UCSD-AML1 (cell line): ENCODE measurements around the gene ANKS1A.

Experiments
- DNase-seq: peaks from one replicate; lab custom pipeline; 2025; ENCODE audit not compliant: unreplicated experiment; lab: John Stamatoyannopoulos, UW

The ANKS1A gene

DNA sequence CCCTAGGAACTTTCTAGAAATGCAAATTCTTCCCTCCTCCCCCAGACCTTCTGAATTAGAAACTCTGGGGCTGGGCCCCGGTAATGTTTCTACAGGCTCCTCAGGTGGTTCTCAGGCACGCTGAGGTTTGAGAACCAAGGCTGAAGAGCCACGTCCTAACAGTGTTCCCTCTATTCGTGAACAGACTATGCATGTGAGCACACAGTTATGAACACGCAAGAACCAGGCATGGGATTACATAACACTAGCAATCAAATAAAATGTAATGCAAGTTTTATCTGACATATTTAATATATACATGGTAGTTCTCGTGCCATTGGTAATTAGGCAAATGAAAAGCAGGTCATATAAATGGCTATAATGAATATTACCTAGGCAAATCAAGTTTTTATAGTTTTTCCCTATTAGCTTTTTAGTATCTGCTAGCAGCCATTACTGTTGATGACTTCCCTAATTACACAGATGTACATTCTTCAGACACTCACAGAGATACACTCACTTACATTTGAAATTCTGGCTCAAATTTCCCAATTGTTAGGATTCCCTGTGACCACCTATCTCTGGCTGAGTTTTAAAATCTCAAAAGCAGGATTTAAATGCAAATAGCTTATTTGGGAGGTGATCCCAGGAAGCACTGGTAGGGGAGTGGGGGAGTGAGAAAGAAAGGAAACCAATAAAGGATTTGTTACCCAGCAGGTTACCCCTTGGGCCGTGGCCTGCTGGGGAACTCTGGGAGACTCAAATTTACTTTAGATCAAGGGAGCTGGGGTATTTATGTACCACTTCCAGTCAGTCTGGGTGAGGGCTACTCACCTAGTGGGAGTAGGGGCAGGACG is 148.0 kb downstream of the ANKS1A start:
- no peak for DNase-seq

DNA sequence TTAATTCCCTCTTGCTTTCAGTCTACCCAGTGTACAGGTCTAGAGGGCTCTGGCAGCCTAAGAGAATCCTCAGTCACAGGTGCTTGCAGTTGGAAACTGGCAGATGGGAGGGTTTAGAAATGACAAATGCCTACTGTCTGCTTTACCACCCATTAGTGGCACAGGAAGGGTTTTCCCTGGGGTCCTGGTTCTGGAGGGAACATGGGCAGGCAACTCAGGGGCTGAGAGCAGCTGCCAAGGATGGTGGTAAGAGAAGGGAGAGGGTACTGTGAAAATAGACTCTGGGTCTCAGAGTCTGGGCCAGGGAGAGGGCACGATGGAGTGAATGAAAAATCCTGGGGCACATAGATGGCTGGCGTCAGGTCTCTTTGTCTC is 148.6 kb downstream of the ANKS1A start:
- DNase-seq, result no peak

DNA sequence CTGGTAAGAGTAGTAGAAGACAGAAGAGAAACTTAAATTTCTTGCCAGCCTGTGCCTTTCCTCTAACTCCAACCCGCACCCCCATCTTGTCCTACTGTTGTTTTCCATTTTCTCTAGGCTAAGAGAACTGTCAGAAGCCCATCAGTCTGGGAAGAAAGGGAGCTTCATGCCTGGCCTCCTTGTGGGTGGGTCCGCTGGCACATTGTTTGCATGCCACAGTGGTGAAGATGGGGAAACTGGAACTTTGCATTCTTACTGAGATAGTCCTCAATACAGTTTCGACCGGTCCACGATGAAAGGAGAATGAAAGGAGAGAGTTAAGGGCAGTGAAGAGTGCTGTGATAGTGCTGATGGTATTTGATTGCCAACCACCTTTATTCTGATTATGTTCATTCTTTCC is 149.0 kb downstream of the ANKS1A start:
- DNase-seq, result no peak

DNA sequence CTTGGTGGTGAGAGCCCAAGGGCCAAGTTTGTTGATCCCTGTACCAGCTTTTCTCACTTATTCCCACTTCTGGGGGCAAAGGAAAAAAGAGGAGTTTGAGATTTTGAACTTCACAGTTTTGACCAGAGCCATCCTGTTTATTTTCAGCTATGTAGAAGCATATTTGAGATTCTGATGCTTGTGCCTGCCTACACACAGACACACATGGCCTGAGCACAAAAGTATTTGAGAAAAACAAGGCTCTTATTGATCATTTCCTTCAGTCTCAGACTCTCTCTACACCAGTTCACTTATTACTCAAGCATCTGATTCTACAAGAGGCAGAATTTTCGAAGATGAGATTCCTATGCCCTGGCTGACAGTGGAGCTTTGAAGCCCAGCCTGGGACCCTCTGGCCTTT is 151.3 kb downstream of the ANKS1A start:
- no peak for DNase-seq

DNA sequence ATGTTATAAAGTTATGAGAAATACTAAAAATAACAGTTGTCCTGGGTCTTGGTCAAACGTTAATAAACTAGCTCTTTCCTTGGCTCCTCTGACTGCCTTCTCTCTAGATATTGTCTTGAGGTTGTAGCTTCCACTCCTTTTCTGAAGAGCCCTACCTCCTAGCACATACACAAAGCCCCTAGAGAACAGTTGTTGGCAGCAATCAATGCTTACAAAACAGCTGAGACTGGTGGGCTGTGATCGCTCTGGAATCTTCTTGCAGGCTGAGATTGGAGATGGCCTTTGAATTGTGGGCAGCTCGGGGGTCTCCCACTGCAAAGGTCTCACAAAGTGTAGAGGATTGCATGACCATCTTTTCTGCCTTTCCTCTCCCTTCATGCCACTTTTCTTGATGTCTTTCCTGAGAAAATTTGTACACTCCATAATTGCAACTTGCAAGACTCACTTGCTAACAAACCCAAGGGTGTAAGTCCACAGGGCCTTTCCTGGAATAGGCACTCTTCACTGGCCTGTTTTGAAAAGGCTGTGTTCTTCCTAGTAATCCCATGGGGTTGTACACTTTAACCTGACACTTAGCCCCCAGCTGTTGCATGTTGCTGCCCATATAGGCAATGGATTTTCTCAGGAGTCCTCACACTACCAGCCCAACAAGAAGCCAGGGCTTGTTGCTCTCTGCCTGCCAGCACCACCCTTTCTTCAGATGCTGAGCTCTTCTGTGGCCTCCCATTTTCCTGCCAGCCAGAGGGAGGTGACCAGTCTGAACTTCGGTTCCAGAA is 152.2 kb downstream of the ANKS1A start:
- DNase-seq, result no peak

DNA sequence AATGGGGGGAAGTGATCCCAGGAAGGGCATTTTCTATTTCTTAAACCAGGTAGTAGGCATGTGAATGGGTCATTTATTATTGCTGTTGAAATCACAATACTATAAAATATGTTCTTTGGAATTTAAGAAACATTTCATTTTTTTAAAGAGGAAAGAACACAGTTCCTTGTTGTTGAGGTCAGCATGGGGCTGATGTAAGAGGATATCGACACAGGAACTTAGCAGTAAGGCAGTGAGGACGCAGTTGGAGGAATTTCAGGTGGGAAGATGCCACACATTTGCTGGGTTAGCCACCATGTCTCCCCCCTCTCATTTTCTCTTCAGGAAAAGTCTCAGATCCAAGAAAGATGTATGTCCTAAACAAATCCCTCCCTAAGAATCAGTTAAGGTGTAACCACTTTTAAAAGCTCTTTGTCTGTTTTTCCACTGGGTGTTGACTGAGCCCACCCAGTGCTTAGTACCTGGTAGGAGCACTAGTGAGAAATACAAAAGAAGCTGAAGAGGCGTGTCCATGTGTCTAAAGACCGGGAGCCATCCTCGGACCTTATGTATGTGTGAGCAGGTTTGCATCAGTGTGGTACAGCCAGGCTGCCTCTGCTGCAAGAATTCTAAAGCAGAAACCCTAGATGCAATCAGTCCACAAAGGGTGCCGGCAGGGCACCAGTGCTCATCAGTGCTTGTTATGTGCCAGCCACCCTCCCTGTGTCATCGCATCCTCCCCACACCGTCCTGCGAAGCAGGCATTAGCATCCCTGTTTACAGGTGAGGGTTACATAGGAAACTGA is 153.2 kb downstream of the ANKS1A start:
- no peak for DNase-seq

DNA sequence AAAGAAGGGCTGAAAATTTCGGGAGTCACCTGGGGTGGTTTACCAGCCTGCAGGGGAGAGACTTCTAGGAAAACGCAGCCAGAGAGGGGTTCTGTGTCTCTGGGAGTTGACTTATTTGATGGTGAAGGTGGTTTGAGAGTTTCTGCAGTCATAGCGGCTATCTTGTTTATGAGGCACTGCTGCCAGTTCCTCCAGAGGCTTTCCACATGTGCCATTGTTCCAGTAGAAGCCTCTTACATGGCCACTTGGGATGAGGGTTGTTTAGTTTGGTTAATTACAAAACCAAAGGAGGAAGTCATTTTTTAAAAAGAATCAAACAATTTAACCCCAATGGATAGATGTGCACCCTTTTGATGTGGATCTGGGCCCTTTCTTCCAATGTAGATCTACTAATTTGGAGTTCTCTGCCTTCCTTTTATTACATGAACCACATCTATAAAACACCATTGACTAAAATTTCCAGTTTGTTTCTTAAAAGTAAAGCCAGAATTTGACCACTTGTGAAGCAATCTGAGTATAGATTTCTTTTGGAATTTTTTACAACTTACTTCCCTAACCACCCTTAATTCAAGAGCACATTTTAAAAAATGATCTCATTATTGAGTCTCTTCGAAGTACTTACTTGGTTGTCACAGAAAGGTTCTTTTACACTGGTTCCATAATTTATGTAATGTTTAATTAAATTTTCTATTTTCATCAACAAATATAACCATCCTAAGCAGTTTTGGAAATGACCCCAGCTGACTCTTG is 154.5 kb downstream of the ANKS1A start:
- no peak for DNase-seq

DNA sequence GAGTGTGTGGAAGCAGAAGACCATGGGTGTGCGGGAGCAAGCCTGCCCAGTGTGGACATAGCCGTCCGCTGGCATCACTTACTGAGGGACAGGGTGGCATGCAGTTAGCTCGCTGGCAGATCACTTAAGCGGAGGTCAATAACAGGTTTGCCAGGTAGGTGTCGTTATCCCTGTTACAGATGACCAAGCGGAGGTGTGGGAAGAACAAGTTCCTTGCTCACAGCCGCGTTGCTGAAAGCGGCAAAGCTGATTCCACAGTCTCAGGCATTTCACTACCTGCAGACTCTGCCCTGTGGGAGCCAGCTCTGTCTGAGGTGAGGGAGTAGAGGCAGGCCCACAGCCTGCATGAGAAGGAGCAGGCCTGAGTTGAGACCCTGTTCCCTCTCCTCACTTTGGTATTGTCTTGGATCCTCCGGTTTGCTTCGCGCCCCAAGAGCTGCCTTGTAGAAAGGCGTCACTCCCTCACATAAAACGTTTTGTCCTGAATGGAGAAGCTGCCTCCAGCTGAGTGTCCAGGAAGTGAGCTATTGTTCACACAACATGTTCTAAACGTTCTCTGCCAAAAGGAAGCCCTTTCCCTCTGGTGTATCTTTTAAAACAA is 155.2 kb downstream of the ANKS1A start:
- peak; percentile 28 for DNase-seq

DNA sequence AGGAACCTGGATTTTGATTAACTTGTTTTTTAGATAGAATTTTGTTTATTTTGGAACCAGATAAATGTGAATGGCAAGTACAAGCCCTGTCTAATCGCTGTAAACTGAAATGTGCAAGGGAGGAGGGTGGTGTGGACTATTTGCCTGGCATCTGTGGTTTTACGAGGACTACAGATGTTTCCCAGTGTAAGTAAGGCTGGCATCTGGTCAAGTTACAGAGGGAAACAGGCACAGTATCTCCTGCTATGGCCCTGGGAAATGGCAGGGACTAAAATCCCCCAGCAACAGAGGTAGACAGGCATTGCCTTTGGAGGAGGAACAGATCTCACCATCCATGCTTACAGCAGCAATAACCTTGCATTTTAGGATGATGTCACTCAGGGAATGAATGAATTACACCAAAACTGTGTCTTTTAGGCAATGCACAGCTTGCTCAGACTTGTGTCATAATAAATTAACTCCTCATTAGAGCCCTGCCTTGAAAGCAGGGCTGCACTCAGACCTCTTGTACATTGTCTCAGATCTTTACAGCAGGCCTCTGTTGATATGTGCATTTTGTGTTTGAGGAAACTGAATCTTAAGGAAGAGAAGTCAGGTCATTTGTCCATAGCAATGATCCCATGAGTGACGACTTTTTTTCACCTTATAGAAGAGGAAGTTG is 155.8 kb downstream of the ANKS1A start:
- DNase-seq, result peak; percentile 28

DNA sequence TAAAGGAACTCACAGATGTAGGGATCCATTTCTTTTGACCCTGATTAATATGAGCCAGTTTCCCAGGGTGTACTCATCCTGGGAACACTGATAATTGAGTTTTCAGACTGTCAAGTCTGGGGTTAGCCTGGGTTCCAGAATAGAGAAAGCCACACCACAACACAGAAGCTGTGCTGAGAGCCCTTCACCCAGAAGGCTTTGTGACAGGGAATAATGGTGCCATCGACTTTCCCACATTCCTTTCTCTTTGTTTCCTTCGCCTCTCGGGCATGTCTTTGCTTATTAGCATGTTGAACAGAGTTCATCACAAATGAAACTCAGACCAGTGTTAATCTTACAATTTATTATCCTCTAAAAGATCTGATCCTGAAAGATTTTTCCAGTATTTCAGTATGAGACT is 157.0 kb downstream of the ANKS1A start:
- no peak for DNase-seq

DNA sequence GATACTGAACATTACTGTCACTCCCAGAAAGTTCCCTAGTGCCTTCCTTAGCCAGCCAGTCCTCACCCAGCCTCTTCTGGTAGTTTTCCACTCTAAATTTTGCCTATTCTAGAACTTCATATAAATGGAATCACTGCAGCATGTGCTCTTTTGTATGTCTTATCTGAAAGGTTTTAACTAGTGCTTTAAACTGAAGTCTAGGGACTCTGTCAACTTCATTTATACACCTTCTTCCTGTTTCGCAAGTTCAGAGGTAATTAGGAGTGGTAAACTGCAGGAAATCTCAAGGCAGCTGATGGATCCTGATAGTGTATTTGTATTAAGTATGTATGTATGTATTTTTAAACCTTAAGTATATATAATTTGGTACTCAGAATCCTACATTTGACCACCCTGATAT is 157.8 kb downstream of the ANKS1A start:
- no peak for DNase-seq

DNA sequence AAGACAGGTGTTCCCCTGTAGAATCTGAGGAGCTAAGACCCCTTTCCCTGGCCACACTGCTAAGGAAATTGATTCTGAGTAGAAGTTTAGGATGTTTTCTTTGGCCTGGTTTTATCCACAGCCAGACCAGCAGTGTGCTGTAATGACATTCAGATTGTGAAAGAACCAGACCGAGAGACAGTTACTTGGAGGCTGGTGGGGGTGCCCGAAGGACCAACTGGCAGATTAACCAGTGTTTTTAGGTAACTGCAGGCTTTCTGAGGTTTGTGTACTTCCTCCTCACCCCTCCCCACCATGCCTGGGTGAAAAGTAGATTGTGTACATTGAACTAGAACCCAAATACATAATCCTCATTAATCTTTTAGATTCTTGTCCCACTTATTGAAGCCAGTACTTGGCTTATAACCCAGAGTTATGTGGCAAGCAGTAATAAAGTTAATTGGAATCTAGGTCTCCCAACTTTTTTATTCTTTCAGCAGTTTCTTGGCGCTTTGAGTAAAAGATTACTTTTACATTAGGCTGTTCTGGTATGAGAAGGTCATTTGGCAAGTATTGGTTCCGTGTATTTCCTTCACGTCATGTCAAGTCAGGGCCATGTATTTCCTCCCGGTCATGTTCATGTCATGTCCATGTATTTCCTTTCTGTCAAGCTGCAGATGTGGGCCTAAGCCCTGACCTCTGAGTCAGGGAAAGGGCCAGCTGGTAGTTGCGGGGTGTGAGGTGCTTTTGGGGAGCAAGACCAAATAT is 158.4 kb downstream of the ANKS1A start:
- peak; percentile 52 for DNase-seq

DNA sequence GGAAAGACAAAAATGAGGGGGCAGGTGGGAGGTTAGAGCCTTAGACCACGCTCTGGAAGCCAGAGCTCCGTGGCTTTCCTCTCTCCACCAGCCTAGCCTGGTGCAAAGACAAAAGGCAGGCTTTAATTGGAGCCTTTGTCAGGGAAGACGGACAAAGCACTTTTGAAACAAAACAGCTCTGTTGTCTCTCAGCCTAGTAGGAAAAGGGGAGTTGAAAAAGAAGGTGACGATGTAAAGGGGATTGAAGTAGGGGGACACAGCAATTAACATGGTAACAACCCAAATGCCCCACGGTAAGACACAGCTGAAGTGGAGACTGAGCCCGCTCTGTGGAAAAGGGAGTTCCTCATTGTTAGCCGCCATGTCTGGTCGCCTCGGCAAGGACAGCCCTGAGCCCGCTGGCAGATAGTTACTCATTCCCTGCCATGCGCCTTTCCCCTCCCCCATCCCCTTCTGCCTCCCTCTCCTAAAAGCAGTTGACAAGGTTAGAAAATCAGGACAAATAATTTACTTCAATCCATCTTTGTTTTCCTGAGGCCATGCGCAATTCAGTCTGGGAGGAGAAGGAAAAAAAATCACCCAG is 159.1 kb downstream of the ANKS1A start:
- DNase-seq, result no peak

DNA sequence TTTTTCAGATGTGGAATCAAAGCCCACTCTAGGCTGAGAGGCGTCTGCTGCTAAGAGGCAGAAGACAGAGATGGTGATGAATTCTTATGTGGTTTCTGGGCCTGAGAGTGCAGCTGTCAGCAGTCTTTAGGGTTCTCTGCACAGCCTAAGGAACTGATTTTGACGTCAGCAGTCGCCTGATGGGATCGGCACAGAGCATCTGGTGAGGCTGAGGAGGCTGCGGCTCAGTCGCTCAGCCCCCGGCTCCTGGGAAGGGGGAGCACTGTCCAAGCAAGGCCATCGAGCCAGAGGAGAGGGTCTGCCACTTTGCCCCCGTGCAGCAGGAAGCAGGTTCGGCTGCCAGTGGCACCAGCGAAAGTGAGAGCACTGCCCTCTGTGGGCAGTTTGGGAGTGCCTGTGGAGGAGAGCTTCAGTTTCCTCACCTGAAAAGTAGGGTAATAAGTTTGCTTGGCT is 159.6 kb downstream of the ANKS1A start:
- DNase-seq, result no peak

DNA sequence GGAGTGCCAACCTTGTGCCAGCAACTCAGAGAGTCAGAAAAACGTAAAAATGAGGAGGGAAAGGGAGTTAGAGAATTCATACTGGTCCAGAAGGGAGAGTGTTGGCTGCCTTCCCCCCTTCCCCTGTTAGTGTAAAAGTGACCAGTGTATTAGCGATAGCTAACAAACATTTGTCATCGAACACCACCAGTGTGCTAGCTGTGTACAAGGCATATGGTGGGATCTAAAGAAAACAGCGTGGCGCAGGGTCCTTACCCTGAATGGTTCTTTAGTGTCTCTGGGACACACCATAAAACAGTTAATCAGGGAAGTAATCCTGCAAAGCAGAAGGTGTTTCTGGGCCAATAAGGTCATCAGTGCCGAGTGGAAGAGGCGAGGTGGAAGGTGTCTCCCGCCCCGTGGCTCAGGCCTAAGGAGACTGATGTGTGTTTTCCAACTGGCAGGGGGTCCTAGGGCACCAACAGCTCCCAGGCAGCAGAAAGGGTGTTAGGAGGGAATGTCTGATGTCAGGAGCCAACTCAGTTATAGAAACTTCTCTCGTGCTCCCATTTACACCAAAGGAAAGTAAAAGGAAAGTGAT is 160.2 kb downstream of the ANKS1A start:
- no peak for DNase-seq

DNA sequence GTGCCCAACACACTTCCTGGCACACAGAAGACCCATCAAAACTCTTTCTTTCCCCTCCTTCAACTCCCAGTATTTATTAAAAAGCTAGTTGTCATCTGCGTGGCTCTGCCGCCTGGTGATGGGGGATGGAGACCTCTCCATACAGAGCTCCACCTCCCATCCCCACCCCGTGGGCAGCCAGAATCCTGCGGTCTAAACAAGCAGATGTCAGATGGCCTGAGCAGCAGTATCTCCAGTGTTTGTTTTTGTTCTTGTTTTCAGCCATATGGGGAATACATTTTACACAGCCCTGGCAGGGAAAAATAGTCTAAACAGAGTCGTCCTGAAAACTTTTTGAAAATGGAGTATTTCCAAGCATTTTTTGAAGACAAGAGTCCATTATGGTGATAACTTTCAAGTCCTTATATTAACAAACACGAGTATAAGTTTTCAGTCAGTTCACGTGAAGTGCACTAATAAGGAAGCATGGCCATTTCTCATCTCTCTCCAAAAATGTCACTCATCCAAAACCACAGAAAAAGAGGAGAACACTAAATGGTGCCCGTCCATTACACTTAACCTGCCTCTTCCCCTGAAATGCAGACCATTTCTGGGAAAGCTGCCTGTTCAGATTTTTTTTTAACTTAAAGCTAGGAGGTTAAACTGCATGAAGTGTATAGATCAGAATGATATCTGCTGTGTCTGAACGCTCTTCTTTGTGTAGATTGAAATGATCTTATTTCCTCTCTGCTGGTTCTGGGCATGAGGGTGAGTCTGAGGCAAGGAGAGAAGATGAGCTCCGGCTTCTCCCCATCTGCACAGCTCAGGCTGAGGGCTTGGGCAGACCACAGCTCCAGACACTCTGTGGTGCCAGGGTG is 161.1 kb downstream of the ANKS1A start:
- no peak for DNase-seq

DNA sequence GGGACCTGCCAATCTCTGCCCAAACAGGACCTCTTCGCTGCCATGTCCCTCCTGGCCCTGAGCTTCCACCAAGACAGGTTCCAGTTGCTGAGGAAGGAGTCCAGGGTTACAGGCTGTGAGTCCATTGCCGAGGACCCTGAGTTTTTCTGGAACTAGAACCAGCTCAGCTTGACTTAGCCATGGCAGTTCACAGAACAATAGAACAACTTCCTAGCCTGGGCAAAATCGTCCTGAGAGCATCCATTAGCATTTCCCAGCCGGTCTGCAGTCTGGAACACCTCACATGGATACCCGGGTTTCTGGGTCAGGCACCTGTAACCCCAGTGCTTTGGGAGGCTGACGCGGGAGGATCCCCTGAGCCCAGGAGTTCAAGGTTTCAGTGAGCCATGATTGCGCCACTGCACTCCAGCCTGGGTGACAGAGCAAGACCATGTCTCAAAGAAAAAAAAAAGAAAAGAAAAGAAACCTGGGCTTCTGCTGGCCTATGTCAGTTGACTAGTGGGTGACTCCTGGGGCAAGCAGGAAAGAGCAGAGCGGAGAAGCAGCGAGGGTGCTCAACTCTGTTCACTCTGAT is 161.8 kb downstream of the ANKS1A start:
- no peak for DNase-seq
